Endothelial cell of umbilical vein (primary cell): ENCODE results near the gene TECTA. TPM values are rescaled to one million over a fixed set of nuclear protein-coding genes. Genes with fewer than 3 reads are reported as not detected.

ENCODE experiments used
- BruUV-seq: library from RNA; stranded (reverse); fragments of 400-500 nt; replicated peaks from 2 replicates; lab custom pipeline; 2021; lab: Mats Ljungman, UMichigan
- CTCF ChIA-PET: fragments of 300-600, 350-600 bp; sonication (Branson Sonifier 250); formaldehyde crosslinking; loops from one replicate; lab custom pipeline; 2021; ENCODE audit warnings: antibody characterized with exemption, inconsistent platforms; lab: Charles Lee
- POLR2A ChIA-PET: fragments of 300-600, 350-600 bp; sonication (Branson Sonifier 250); formaldehyde crosslinking; loops from one replicate; lab custom pipeline; 2021; ENCODE audit warnings: antibody characterized with exemption, inconsistent platforms; lab: Charles Lee
- DNase-seq: peaks from one replicate; pipeline ENCODE4 v3.0.0-alpha.2; 2011; ENCODE audit warnings: low read depth, low spot score
- FAIRE-seq: peaks from 2 replicates; lab custom pipeline; 2011; peaks lifted over from hg19 to GRCh38; lab: Jason Lieb, UNC
- H2AFZ ChIP-seq: 2 replicates; pipeline ENCODE4 v1.6.0; 2012; ENCODE audit warnings: low read depth, low read length, control low read depth, inconsistent platforms
- H3K27ac ChIP-seq: 2 replicates; pipeline ENCODE4 v1.5.1; 2011; ENCODE audit warnings: low read depth, mild to moderate bottlenecking, control low read depth, low read length, moderate library complexity; ENCODE audit not compliant: insufficient read depth
- H3K27me3 ChIP-seq, 2 experiments: 2 replicates each; pipeline versions ENCODE4 v1.6.0 to v1.6.1; 2011; ENCODE audit warnings: low read length in 2 of 2, mixed read lengths in 1 of 2; ENCODE audit not compliant: control insufficient read depth in 2 of 2, insufficient read depth in 2 of 2
- H3K36me3 ChIP-seq, 2 experiments: 2 replicates in 1 of 2; 3 replicates in 1 of 2; pipeline ENCODE4 v1.5.1; 2011; ENCODE audit warnings: low read length in 2 of 2, mild to moderate bottlenecking in 1 of 2, moderate library complexity in 1 of 2; ENCODE audit not compliant: control insufficient read depth in 2 of 2, insufficient read depth in 2 of 2; ENCODE audit errors: extremely low read depth in 1 of 2
- H3K4me1 ChIP-seq: 3 replicates; pipeline ENCODE4 v1.5.1; 2011; ENCODE audit warnings: mild to moderate bottlenecking, low read length; ENCODE audit not compliant: control insufficient read depth, insufficient read depth; ENCODE audit errors: extremely low read depth
- H3K4me2 ChIP-seq: 2 replicates; pipeline ENCODE4 v1.6.1; 2011; ENCODE audit warnings: low read length, control low read depth, mixed read lengths; ENCODE audit not compliant: insufficient read depth
- H3K4me3 ChIP-seq, 3 experiments: fragments of 200-600 bp in 1 of 3; sonication (generic), shearing (Covaris generic) in 1 of 3; replicated peaks in 1 of 3; 2 replicates each; pipeline ENCODE4 v1.5.1; 2011 to 2016; ENCODE audit warnings: control low read depth in 3 of 3, low read length in 3 of 3, mild to moderate bottlenecking in 2 of 3, inconsistent platforms in 1 of 3, low read depth in 1 of 3, moderate library complexity in 1 of 3; ENCODE audit not compliant: insufficient read depth in 1 of 3
- H3K79me2 ChIP-seq: 2 replicates; pipeline ENCODE4 v1.6.0; 2012; ENCODE audit warnings: low read length, inconsistent platforms; ENCODE audit not compliant: control insufficient read depth, insufficient read depth
- H3K9ac ChIP-seq: replicated peaks from 2 replicates; pipeline ENCODE3; 2011; ENCODE audit warnings: low read length, control low read depth; ENCODE audit not compliant: insufficient read depth; ENCODE audit errors: extremely low read depth
- H3K9me1 ChIP-seq: replicated peaks from 3 replicates; pipeline ENCODE4 v1.6.0; 2011; ENCODE audit warnings: mild to moderate bottlenecking, low read length; ENCODE audit not compliant: control insufficient read depth, insufficient read depth; ENCODE audit errors: extremely low read depth
- H3K9me3 ChIP-seq: replicated peaks from 2 replicates; pipeline ENCODE4 v1.5.1; 2012; ENCODE audit warnings: low read length, inconsistent platforms; ENCODE audit not compliant: control insufficient read depth, insufficient read depth
- H4K20me1 ChIP-seq: replicated peaks from 2 replicates; pipeline ENCODE3; 2011; ENCODE audit warnings: mild to moderate bottlenecking, low read length; ENCODE audit not compliant: control insufficient read depth, insufficient read depth; ENCODE audit errors: extremely low read depth
- EZH2 ChIP-seq: IDR thresholded peaks from 2 replicates; pipeline ENCODE4 v1.6.1; 2012; ENCODE audit warnings: borderline replicate concordance, low read depth, mild to moderate bottlenecking, moderate library complexity, low read length, inconsistent platforms; ENCODE audit not compliant: severe bottlenecking
- FOS ChIP-seq: IDR thresholded peaks from 2 replicates; pipeline ENCODE4 v1.6.1; 2011; ENCODE audit warnings: mild to moderate bottlenecking, low read length, moderate library complexity, borderline replicate concordance; ENCODE audit not compliant: insufficient read depth
- GATA2 ChIP-seq: IDR thresholded peaks from 2 replicates; pipeline ENCODE4 v1.7.0; 2011; ENCODE audit warnings: low read depth, mild to moderate bottlenecking, moderate library complexity, mixed read lengths, low read length; ENCODE audit not compliant: insufficient read length, insufficient read depth
- JUN ChIP-seq: IDR thresholded peaks from 2 replicates; pipeline ENCODE4 v1.6.1; 2011; ENCODE audit warnings: borderline replicate concordance, low read depth; ENCODE audit not compliant: insufficient read length, insufficient read depth
- MAX ChIP-seq: IDR thresholded peaks from 2 replicates; pipeline ENCODE4 v1.6.1; 2011; ENCODE audit not compliant: insufficient read depth, insufficient read length
- MYC ChIP-seq: IDR thresholded peaks from one replicate; pipeline ENCODE4 v1.6.1; 2011; ENCODE audit warnings: mild to moderate bottlenecking, low read depth, low read length
- POLR2A ChIP-seq: IDR thresholded peaks from 2 replicates; pipeline ENCODE4 v1.6.1; 2012; ENCODE audit warnings: low read depth, mild to moderate bottlenecking, control low read depth, low read length
- POLR2AphosphoS5 ChIP-seq: IDR thresholded peaks from 2 replicates; pipeline ENCODE4 v1.6.1; 2012; ENCODE audit warnings: low read depth, mild to moderate bottlenecking, control low read depth, low read length, moderate library complexity; ENCODE audit not compliant: insufficient read depth
- dilution Hi-C: fragments of 300-500 bp; cut with MboI; formaldehyde crosslinking; loops from one replicate; pipeline ENCODE4 v1.15.0; 2019; ENCODE audit warnings: low sequenced_read_pairs; ENCODE audit not compliant: extremely low pct_ligation_motif_present
- intact Hi-C: fragments of 100-400 bp; cut with micrococcal nuclease; formaldehyde crosslinking; loops from one replicate; pipeline ENCODE4 v1.10.0; 2022
- polyA plus RNA-seq, 4 experiments: library from polyadenylated mRNA; depleted of rRNA in 3 of 4; stranded (reverse) in 3 of 4; unstranded in 1 of 4; fragments of >200 nt; gene quantifications; 2 replicates each; pipeline versions ENCODE4 v1.2.1 to v1.2.3, GENCODE V29; 2011 to 2012; ENCODE audit warnings: missing spikeins in 1 of 4
- total RNA-seq: library from RNA; stranded (reverse); gene quantifications from 2 replicates; pipeline ENCODE4 v1.2.3, GENCODE V29; 2021
- TF ChIP-seq, protein P1 (sequence below), 2 donors: IDR thresholded peaks; 1 replicate in 1 of 2; 2 replicates in 1 of 2; pipeline ENCODE4 v1.5.1; 2011; ENCODE audit warnings: low read length in 2 of 2, mild to moderate bottlenecking in 2 of 2, moderate library complexity in 2 of 2, control low read depth in 1 of 2, inconsistent platforms in 1 of 2, low read depth in 1 of 2; ENCODE audit not compliant: insufficient read depth in 1 of 2; ENCODE audit errors: extremely low read depth in 1 of 2

The TECTA gene
- total and polyA plus RNA-seq, 2 donors (not counting 3 experiments of a cell fraction or from before 2014, with no cell fraction given) = 0.44 to 0.69 TPM

- intact Hi-C loops (no loop called here), dilution Hi-C loops (no loop called here)
- Histone ChIP-seq H3K9me3 (no peaks in the 10 kb centered on the region), H3K79me2 (no peaks in the 10 kb centered on the region), H4K20me1 (no peaks in the 10 kb centered on the region), H3K36me3 (no peaks in the 10 kb centered on the region), H3K4me2 (no peak overlapping the region), H3K27me3 (no peaks in the 10 kb centered on the region), H3K9me1 (no peaks in the 10 kb centered on the region), H3K4me3 (no peak overlapping the region), H2AFZ (no peak overlapping the region), H3K27ac (no peak overlapping the region), H3K4me1 (no peaks in the 10 kb centered on the region), H3K9ac (no peak overlapping the region)
- DNase-seq (no peak), FAIRE-seq (no peak)
- TF ChIP-seq FOS = no peak
- TF ChIP-seq MAX = no peak
- TF ChIP-seq GATA2 = no peak
- no peak for TF ChIP-seq POLR2A
- no peak for TF ChIP-seq EZH2
- TF ChIP-seq, protein P1, sequence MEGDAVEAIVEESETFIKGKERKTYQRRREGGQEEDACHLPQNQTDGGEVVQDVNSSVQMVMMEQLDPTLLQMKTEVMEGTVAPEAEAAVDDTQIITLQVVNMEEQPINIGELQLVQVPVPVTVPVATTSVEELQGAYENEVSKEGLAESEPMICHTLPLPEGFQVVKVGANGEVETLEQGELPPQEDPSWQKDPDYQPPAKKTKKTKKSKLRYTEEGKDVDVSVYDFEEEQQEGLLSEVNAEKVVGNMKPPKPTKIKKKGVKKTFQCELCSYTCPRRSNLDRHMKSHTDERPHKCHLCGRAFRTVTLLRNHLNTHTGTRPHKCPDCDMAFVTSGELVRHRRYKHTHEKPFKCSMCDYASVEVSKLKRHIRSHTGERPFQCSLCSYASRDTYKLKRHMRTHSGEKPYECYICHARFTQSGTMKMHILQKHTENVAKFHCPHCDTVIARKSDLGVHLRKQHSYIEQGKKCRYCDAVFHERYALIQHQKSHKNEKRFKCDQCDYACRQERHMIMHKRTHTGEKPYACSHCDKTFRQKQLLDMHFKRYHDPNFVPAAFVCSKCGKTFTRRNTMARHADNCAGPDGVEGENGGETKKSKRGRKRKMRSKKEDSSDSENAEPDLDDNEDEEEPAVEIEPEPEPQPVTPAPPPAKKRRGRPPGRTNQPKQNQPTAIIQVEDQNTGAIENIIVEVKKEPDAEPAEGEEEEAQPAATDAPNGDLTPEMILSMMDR (IDR thresholded peaks at IDR 0.05; ENCODE audit: extremely low read depth in 1 of 2, insufficient read depth in 1 of 2, low read depth in 1 of 2, low read length in 2 of 2) = no peak
- POLR2A ChIA-PET = no interaction called here
- CTCF ChIA-PET = no interaction called here
- BruUV-seq = no TSS peak
Measured at GRCh38 chr11:121144723-121145122, 43.7 kb downstream of the TECTA start.

- no peaks in the 10 kb centered on the region for H3K36me3 ChIP-seq
- BruUV-seq = no TSS peak
- H3K4me3 ChIP-seq = no peak overlapping the region
- no peaks in the 10 kb centered on the region for H3K4me1 ChIP-seq
- CTCF ChIA-PET = no interaction called here
- no peak for DNase-seq
- POLR2A ChIA-PET = no interaction called here
- no peak overlapping the region for H3K4me2 ChIP-seq
- no peaks in the 10 kb centered on the region for H3K79me2 ChIP-seq
- H3K9ac ChIP-seq = no peak overlapping the region
- intact Hi-C loops = no loop called here
- H3K27ac ChIP-seq = no peak overlapping the region
- dilution Hi-C loops = no loop called here
- H3K9me1 ChIP-seq = no peaks in the 10 kb centered on the region
- H4K20me1 ChIP-seq = no peaks in the 10 kb centered on the region
- FAIRE-seq = no peak
- H2AFZ ChIP-seq = no peak overlapping the region
- no peaks in the 10 kb centered on the region for H3K27me3 ChIP-seq
- TF ChIP-seq, protein P1 (IDR thresholded peaks at IDR 0.05; ENCODE audit: extremely low read depth in 1 of 2, insufficient read depth in 1 of 2, low read depth in 1 of 2, low read length in 2 of 2) = no peak
- no peak for TF ChIP-seq FOS
- no peak for TF ChIP-seq MAX
- no peak for TF ChIP-seq JUN
- no peak for TF ChIP-seq EZH2
- TF ChIP-seq GATA2 = no peak
- TF ChIP-seq MYC = no peak
- TF ChIP-seq POLR2AphosphoS5 = no peak
- no peak for TF ChIP-seq POLR2A
- no peaks in the 10 kb centered on the region for H3K9me3 ChIP-seq
Measured at GRCh38 chr11:121145826-121146225, 44.8 kb downstream of the TECTA start.
